Measurements from ENCODE around the gene PTPRB. TPM values are rescaled to one million over a fixed set of nuclear protein-coding genes. Genes with fewer than 3 reads are reported as not detected.

PTPRB gene
- total and polyA plus RNA-seq, 2 experiments from 2014 or later = 0.36 to 1.7 TPM

- Histone ChIP-seq H3K9me2 (replicated peaks; ENCODE audit: insufficient read depth) (no peaks in the 10 kb centered on the region), H3K4me2 (no peak overlapping the region), H3K9me3 (ENCODE audit: low read depth) (no peaks in the 10 kb centered on the region), H3K79me2 (no peaks in the 10 kb centered on the region), H3K27ac (no peak overlapping the region), H4K20me1 (ENCODE audit: insufficient read depth, poor library complexity, severe bottlenecking) (no peaks in the 10 kb centered on the region), H3K4me3 (no peak overlapping the region), H3K36me3 (replicated peaks; ENCODE audit: insufficient read depth, low read depth) (no peaks in the 10 kb centered on the region), H3K4me1 (ENCODE audit: insufficient read depth) (no peaks in the 10 kb centered on the region), H2AFZ (no peak overlapping the region), H3K27me3 (no peaks in the 10 kb centered on the region)
- 94% methylated on average over 10 of the region's 10 CpGs for WGBS (ENCODE audit: low lambda C conversion rate, missing lambda C conversion rate)
- DNase-seq (ENCODE audit: low spot score) = no peak
- TF ChIP-seq EZH2 (IDR thresholded peaks at IDR 0.05; ENCODE audit: borderline replicate concordance) = no peak
- no peak for TF ChIP-seq CTCF (IDR thresholded peaks at IDR 0.05; ENCODE audit: poor library complexity)
- TF ChIP-seq EZH2phosphoT487 (IDR thresholded peaks at IDR 0.05; ENCODE audit: low read depth, severe bottlenecking, unreplicated experiment) = no peak
Observed at GRCh38 chr12:70536650-70537049, 100.6 kb downstream of the PTPRB start.

- Histone ChIP-seq H3K79me2 (no peaks in the 10 kb centered on the region), H3K4me2 (no peak overlapping the region), H3K4me3 (no peak overlapping the region), H3K36me3 (replicated peaks; ENCODE audit: insufficient read depth, low read depth) (no peaks in the 10 kb centered on the region), H3K9me2 (replicated peaks; ENCODE audit: insufficient read depth) (no peaks in the 10 kb centered on the region), H3K4me1 (ENCODE audit: insufficient read depth) (no peaks in the 10 kb centered on the region), H3K9me3 (ENCODE audit: low read depth) (no peaks in the 10 kb centered on the region), H2AFZ (no peak overlapping the region), H4K20me1 (ENCODE audit: insufficient read depth, poor library complexity, severe bottlenecking) (no peaks in the 10 kb centered on the region), H3K27me3 (no peaks in the 10 kb centered on the region), H3K27ac (no peak overlapping the region)
- DNase-seq (ENCODE audit: low spot score) = no peak
- WGBS (ENCODE audit: low lambda C conversion rate, missing lambda C conversion rate) = 82% methylated on average over 6 of the region's 6 CpGs
- TF ChIP-seq CTCF (IDR thresholded peaks at IDR 0.05; ENCODE audit: poor library complexity) (no peak), EZH2 (IDR thresholded peaks at IDR 0.05; ENCODE audit: borderline replicate concordance) (no peak), EZH2phosphoT487 (IDR thresholded peaks at IDR 0.05; ENCODE audit: low read depth, severe bottlenecking, unreplicated experiment) (no peak)
Observed at GRCh38 chr12:70535896-70536374, 101.3 kb downstream of the PTPRB start.

GRCh38 chr12:70534466-70534865 is 102.8 kb downstream of the PTPRB start:
- no peak for TF ChIP-seq CTCF (IDR thresholded peaks at IDR 0.05; ENCODE audit: poor library complexity)
- no peak for TF ChIP-seq EZH2 (IDR thresholded peaks at IDR 0.05; ENCODE audit: borderline replicate concordance)
- no peak for TF ChIP-seq EZH2phosphoT487 (IDR thresholded peaks at IDR 0.05; ENCODE audit: low read depth, severe bottlenecking, unreplicated experiment)
- no peaks in the 10 kb centered on the region for H3K9me2 ChIP-seq (replicated peaks; ENCODE audit: insufficient read depth)
- H3K27me3 ChIP-seq = no peaks in the 10 kb centered on the region
- no peaks in the 10 kb centered on the region for H4K20me1 ChIP-seq (ENCODE audit: insufficient read depth, poor library complexity, severe bottlenecking)
- no peaks in the 10 kb centered on the region for H3K9me3 ChIP-seq (ENCODE audit: low read depth)
- no peaks in the 10 kb centered on the region for H3K4me1 ChIP-seq (ENCODE audit: insufficient read depth)
- no peak overlapping the region for H3K4me2 ChIP-seq
- H3K36me3 ChIP-seq (replicated peaks; ENCODE audit: insufficient read depth, low read depth) = no peaks in the 10 kb centered on the region
- H2AFZ ChIP-seq = no peak overlapping the region
- no peak overlapping the region for H3K4me3 ChIP-seq
- 80% methylated on average over 7 of the region's 7 CpGs for WGBS (ENCODE audit: low lambda C conversion rate, missing lambda C conversion rate)
- no peak for DNase-seq (ENCODE audit: low spot score)
- H3K79me2 ChIP-seq = no peaks in the 10 kb centered on the region
- H3K27ac ChIP-seq = no peak overlapping the region

GRCh38 chr12:70529647-70530046 is 107.6 kb downstream of the PTPRB start:
- Histone ChIP-seq H3K4me2 (no peak overlapping the region), H3K4me1 (ENCODE audit: insufficient read depth) (no peaks in the 10 kb centered on the region), H3K9me2 (replicated peaks; ENCODE audit: insufficient read depth) (no peaks in the 10 kb centered on the region), H3K9me3 (ENCODE audit: low read depth) (no peaks in the 10 kb centered on the region), H3K36me3 (replicated peaks; ENCODE audit: insufficient read depth, low read depth) (no peaks in the 10 kb centered on the region), H3K27ac (no peak overlapping the region), H3K4me3 (no peak overlapping the region), H2AFZ (no peak overlapping the region), H3K79me2 (no peaks in the 10 kb centered on the region), H4K20me1 (ENCODE audit: insufficient read depth, poor library complexity, severe bottlenecking) (no peaks in the 10 kb centered on the region), H3K27me3 (no peaks in the 10 kb centered on the region)
- no peak for DNase-seq (ENCODE audit: low spot score)
- 85% methylated on average over 3 of the region's 3 CpGs for WGBS (ENCODE audit: low lambda C conversion rate, missing lambda C conversion rate)
- TF ChIP-seq CTCF (IDR thresholded peaks at IDR 0.05; ENCODE audit: poor library complexity) (no peak), EZH2 (IDR thresholded peaks at IDR 0.05; ENCODE audit: borderline replicate concordance) (no peak), EZH2phosphoT487 (IDR thresholded peaks at IDR 0.05; ENCODE audit: low read depth, severe bottlenecking, unreplicated experiment) (no peak)

Data from hepatocyte (in vitro differentiated cells).